A549 treated with CORT108297 at 1 μM for 4 hours (cell line): ENCODE measurements around the gene ZNF708. TPM values are rescaled to one million over a fixed set of nuclear protein-coding genes. Genes with fewer than 3 reads are reported as not detected.

ENCODE experiments used
- total RNA-seq: library from RNA; stranded (reverse); fragments of 200-300 nt; extraction: Qiagen RNA extraction; gene quantifications from 5 replicates; pipeline ENCODE4 v1.2.3, GENCODE V29; 2022

Gene ZNF708
- total RNA-seq: 0.57 to 1.1 TPM (median 0.69 TPM) in 5 replicates

DNA sequence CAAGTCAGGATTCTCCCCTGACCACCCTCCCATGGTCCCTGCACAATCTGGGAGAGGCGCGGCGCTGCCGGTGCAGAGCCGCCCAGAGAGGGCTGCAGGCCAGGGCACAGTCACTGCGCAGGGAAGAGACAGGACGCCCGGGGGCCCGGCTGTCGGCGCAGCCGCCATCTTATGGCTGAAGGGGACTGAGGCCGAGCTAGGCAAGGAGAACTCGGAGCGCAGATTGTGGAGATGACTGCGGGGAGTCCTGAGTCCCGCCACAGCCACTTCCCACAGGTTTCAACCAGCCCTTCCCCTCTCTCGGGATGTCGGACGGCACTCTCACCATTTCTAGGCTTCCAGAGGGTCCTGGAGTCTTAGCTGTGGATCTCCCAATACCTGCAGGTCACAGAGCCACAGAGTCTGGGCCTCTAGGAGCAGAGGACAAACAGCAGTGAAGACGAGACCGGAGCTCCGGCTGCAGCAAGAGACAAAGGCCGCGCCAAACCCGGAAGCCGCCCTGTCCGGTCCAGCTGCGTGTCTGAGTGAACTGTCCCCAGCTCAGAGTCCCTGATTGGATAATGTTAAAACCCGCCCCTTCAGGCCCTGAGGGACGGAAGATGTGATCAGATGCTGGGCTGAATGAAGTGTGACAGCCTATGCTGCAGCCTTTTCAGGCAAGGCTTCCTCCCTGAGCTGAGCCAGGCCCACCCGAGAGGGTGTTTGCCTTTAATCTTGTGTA lies at the start of gene ZNF708:
Gene ZNF708, minus strand, starts transcription at position 526 of the 721 bp plus-strand sequence. Its CDS starts 198 bp downstream, at position 328.

DNA sequence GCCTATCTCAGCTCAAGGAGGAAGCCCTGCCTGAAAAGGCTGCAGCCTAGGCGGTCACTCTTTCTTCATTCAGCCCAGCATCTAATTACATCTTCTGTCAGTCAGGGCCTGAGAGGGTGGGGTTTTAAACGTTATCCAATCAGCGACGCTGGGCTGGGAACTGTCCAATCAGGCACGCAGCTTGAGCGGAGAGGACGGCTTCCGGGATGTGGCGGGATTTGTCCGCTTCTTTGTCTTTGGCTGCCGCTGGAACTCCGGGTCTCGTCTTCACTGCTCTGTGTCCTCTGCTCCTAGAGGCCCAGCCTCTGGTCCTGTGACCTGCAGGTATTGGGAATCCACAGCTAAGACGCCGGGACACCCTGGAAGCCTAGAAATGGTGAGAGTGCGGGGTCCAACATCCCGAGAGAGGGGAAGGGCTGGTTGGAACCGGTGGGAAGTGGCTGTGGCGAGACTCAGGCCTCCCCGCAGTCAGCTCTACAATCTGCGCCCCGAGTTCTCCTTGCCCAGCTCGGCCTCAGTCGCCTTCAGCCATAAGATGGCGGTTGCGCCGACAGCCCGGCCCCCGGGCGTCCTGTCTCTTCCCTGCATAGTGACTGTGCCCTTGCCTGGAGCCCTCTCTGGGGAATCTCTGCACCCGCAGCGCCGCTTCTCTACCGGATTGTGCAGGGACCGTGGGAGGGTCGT lies 29.7 kb upstream of the ZNF708 start, which contains the start of gene ZNF738:
Gene ZNF738, plus strand, starts transcription at position 233 of the 684 bp plus-strand sequence. Its CDS starts 141 bp downstream, at position 374.

Other genes with a start within 250 kb of the ZNF708 start
- gene ZNF714, start 247.2 kb downstream of the ZNF708 start, total RNA-seq: 2.1 to 3.3 TPM (median 2.9 TPM) in 5 replicates
- 2.5 to 3.9 TPM (median 3.1 TPM) in 5 replicates for gene ZNF431, start 187.4 kb downstream of the ZNF708 start, total RNA-seq
- 0.65 to 1.3 TPM (median 0.96 TPM) in 5 replicates for gene ZNF738, start 29.6 kb upstream of the ZNF708 start, total RNA-seq
- gene ZNF493, start 67.7 kb upstream of the ZNF708 start, total RNA-seq: 0.02 to 0.23 TPM (median 0.16 TPM) in 5 replicates
- gene ZNF429, start 176.2 kb upstream of the ZNF708 start, total RNA-seq: not detected in 5 replicates